GM21515 (cell line): ENCODE measurements around the gene DPP6.
"Not testable (repeated sequence)": the region's sequence is repeated elsewhere in the genome, so short reads cannot be mapped to it uniquely, and the experiment has no call there.

Experiments
- ATAC-seq: cut with Tn5 transposase; IDR thresholded peaks from one replicate; pipeline ENCODE4 v1.9.1; 2021; ENCODE audit not compliant: unreplicated experiment

DPP6 gene

DNA sequence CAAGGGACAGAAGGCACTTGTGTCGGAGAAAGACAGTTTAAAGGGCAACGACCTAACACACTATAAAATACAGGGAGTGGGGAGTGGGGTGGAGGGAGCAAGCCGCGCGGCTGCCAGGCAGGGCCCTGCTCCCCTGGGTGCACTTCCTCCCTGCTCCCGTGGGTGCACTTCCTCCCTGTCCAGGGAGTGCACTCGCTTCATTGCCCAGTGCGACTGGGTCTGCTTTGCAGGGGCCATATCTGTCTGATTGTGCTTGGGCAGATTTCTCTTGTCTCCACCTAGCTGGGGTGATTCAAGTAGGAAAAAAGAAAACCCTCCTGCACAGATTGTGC is 94.5 kb downstream of the DPP6 start:
- not testable (repeated sequence) for ATAC-seq

- not testable (repeated sequence) for ATAC-seq
Observed at GRCh38 chr7:154148791-154149516, 96.8 kb downstream of the DPP6 start.

DNA sequence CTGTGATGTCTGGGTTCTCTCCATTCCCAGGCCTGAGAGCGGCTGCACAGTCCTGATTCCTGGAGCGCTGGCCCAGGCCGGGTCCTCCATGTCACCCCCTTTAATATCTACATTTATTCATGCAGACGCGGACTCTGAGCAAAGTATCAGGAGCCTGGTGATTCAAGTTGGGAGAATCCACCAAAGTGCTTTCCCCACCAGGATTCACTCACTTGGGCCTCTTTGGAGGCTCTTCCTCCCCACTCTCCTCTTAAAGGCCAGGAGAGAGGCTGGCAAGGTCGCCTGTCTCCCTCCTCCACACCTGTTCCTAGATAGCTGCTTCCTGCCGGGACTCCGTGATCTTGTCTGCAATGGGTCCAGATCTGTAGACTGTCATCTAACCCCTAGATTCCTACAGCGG is 98.5 kb downstream of the DPP6 start:
- ATAC-seq: not testable (repeated sequence)

- not testable (repeated sequence) for ATAC-seq
Observed at GRCh38 chr7:154151306-154151705, 99.1 kb downstream of the DPP6 start.

DNA sequence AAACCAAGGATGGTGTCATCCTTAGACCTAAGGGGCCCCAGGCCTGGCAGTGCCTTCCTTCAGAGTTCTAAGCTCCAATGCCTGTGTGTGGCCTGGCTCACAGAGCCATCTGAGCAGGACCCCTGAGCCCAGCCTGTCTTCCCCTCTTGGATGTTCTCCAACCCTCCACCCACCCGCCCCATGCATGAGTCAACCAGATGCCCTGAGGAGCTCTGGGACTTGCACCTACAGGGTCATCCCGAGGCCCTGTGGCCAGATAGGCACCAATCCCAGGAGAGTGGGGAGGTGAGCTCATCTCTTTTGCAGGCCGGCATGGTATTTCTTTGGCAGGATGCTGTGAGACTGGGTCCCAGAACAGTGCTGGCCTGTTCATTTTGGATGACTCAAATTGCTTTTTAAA is 103.7 kb downstream of the DPP6 start:
- not testable (repeated sequence) for ATAC-seq

GRCh38 chr7:154162921-154163320 is 110.7 kb downstream of the DPP6 start:
- ATAC-seq: not testable (repeated sequence)

DNA sequence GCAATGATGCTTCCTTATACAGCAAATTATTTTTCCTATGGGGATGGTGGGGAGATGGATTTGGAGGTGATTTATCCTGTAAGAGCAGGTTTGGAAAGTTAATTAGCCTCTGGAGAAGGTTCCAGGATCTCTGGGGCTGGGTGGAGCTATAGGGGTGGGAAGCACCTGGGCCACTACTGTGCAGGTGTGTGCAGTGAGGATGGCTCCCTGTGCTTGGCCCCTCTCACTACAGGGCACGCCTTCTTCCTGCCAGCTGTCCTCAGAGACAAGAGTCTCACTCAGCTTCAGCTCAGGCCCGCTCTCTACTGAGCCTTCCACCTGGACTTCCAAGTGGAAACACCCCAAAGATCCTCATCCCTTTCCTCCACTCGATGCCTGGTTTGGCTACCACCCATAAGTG is 111.4 kb downstream of the DPP6 start:
- not testable (repeated sequence) for ATAC-seq

- ATAC-seq: no peak
Observed at GRCh38 chr7:154167051-154167450, 114.9 kb downstream of the DPP6 start.

DNA sequence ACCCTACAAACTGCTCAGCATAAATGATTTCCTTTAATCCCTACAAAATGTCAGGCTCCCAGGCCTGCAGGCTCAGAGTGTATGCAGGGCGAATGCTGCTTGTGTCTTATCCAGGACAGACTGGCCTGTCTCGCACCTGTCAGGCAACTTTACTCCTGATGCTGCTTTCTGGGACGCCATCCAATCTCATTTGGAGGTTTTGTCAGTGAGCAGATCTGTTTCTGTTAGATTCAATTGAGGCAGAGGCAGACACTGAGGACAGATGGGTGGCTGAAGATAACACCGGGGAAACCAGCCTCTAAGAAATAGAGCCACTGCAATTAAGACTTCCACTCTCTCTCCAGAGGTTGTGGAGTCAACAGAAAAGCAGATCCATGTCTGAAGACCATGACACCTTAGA is 115.6 kb downstream of the DPP6 start:
- ATAC-seq: no peak

- ATAC-seq: no peak
Observed at GRCh38 chr7:154171422-154171821, 119.2 kb downstream of the DPP6 start.

- no peak for ATAC-seq
Observed at GRCh38 chr7:154172236-154172635, 120.0 kb downstream of the DPP6 start.

- no peak for ATAC-seq
Observed at GRCh38 chr7:154177584-154177983, 125.4 kb downstream of the DPP6 start.

DNA sequence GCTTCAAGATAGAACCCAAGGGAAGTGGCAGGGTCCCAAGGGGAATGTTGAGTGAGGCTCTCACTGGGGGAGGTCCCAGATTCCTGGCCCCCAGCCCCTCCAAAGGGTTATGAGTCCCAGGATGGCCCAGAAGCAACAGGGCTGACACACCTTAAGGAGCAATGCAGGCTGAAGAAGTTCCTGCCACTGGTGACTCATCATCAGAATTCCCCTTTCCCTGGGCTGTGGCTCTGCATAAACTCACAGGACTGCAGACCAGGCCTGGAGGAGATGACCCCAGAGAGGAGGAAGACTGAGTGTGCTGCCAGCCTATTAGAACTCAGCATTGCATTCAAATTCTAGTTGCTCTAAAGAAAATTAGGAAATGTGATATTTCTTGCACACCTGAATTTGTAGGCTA is 126.7 kb downstream of the DPP6 start:
- no peak for ATAC-seq

GRCh38 chr7:154183482-154183881 is 131.3 kb downstream of the DPP6 start:
- ATAC-seq: no peak

DNA sequence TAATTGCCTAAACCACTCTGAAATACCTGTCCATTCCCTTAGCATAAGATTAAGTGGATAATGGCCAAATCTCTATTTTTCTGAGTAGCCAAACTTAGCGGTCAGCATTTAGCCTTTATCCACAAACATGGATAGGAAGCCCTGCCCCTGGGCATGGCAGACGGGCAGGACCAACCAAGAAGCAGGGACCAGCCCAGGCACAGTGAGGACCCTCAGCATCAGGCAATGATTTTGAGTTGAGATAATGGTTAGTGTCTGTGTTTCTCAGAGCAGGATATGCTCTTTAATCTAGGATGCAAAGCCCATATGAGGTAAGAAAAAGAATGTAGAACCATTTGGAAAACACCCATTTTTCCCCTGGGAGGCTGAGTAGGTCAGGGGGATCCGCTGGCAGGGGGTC is 131.7 kb downstream of the DPP6 start:
- no peak for ATAC-seq

GRCh38 chr7:154186811-154187210 is 134.6 kb downstream of the DPP6 start:
- no peak for ATAC-seq

DNA sequence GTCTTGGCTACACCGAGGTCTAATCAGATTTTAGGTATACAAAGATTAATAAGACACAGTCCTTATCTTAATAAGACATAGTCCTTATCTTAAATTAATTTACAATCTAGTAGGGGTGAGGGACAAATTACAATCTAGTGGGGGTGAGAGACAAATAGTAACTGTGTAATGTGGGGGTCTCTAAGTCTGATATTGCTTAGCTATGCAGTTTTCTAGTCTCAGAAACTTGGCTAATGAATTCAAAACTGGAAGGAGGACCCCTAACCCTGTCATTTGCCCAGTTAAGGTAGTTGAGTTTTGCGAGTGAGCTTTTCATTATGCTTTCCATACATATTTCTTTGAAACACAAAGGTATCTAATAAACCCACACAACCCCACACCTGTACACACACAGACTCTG is 136.1 kb downstream of the DPP6 start:
- ATAC-seq: no peak

- ATAC-seq: no peak
Observed at GRCh38 chr7:154195266-154195665, 143.1 kb downstream of the DPP6 start.

- no peak for ATAC-seq
Observed at GRCh38 chr7:154198481-154198880, 146.3 kb downstream of the DPP6 start.

GRCh38 chr7:154200241-154200640 is 148.0 kb downstream of the DPP6 start:
- ATAC-seq: no peak

GRCh38 chr7:154202002-154202401 is 149.8 kb downstream of the DPP6 start:
- no peak for ATAC-seq

GRCh38 chr7:154204046-154204445 is 151.8 kb downstream of the DPP6 start:
- ATAC-seq: no peak

DNA sequence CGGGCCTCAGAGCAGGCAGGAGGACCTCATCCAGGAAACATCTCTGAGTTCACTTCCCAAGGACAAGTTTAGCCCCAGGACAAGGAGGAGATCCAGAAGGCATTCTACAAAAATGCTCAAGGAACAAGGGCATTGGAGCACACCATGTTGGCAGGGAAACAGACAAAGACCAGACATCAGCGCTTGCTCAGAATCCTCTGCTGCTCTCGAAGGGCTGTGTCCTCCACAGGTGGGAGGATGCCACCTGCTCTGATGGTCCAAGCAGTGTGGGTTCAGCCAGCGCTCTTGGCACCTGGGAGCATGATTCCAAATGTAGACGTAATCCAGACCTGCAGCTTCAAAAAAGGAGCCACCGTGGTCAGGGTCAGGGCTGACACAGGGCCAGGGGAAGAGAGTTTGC is 160.7 kb downstream of the DPP6 start:
- ATAC-seq: no peak
